HepG2 (cell line): ENCODE measurements around the gene BAHCC1. TPM values are rescaled to one million over a fixed set of nuclear protein-coding genes. Genes with fewer than 3 reads are reported as not detected.

ENCODE experiments used
- ATAC-seq: fragments of 200-7000 bp; cut with Tn5 transposase; 3 replicates; pipeline ENCODE4 v1.9.1; 2020; ENCODE audit warnings: mild to moderate bottlenecking, moderate library complexity
- BruUV-seq: library from RNA; stranded (reverse); fragments of 400-500 nt; replicated peaks from 2 replicates; lab custom pipeline; 2021; lab: Mats Ljungman, UMichigan
- CTCF ChIA-PET: fragments of 300-600 bp; formaldehyde crosslinking; extraction: SDS; loops from one replicate; lab custom pipeline; 2021; ENCODE audit warnings: low total read pairs, inconsistent platforms, low intra/inter-chr PET ratio; lab: Yijun Ruan, JAX
- POLR2A ChIA-PET: fragments of 350-600 bp; sonication (Branson Sonifier 250); formaldehyde crosslinking; loops from one replicate; lab custom pipeline; 2020; ENCODE audit warnings: antibody characterized with exemption, inconsistent platforms; lab: Yijun Ruan, JAX
- DNase-seq: peaks from one replicate; pipeline ENCODE4 v3.0.0-alpha.2; 2015; ENCODE audit warnings: low spot score
- FAIRE-seq: peaks from 3 replicates; lab custom pipeline; 2011; peaks lifted over from hg19 to GRCh38; lab: Jason Lieb, UNC
- H2AFZ ChIP-seq: one replicate; pipeline ENCODE4 v1.6.1; 2011; ENCODE audit warnings: low read length, inconsistent platforms
- H3K27ac ChIP-seq: fragments of 300-600 bp; 3 replicates; pipeline ENCODE4 v1.8.0; 2011; ENCODE audit warnings: mixed run types, mild to moderate bottlenecking, mixed read lengths, low read length, inconsistent platforms; ENCODE audit not compliant: insufficient read depth; ENCODE audit errors: extremely low read length
- H3K27me3 ChIP-seq, 2 experiments: fragments of 200-600 bp in 1 of 2; 2 replicates in 1 of 2; 3 replicates in 1 of 2; pipeline versions ENCODE4 v1.6.0 to v1.8.0; 2011; ENCODE audit warnings: low read length in 2 of 2, mild to moderate bottlenecking in 2 of 2, moderate library complexity in 2 of 2, inconsistent platforms in 1 of 2; ENCODE audit not compliant: insufficient read depth in 2 of 2, control insufficient read depth in 1 of 2
- H3K36me3 ChIP-seq, 2 experiments: fragments of 200-600 bp in 1 of 2; replicated peaks in 1 of 2; 2 replicates in 1 of 2; 3 replicates in 1 of 2; pipeline versions ENCODE4 v1.5.1 to v1.8.0; 2011; ENCODE audit warnings: low read length in 2 of 2, inconsistent platforms in 1 of 2; ENCODE audit not compliant: insufficient read depth in 2 of 2, control insufficient read depth in 1 of 2
- H3K4me1 ChIP-seq: 2 replicates; pipeline ENCODE4 v1.5.1; 2012; ENCODE audit warnings: low read length, inconsistent platforms; ENCODE audit not compliant: insufficient read depth
- H3K4me2 ChIP-seq: 2 replicates; pipeline ENCODE4 v1.6.0; 2011; ENCODE audit warnings: low read depth, low read length, inconsistent platforms
- H3K4me3 ChIP-seq, 3 experiments: fragments of 200-600 bp in 1 of 3; sonication (generic), shearing (Covaris generic) in 1 of 3; replicated peaks in 1 of 3; 2 replicates each; pipeline ENCODE4 v1.5.1; 2011 to 2016; ENCODE audit warnings: low read length in 3 of 3, inconsistent platforms in 2 of 3, low read depth in 2 of 3, mild to moderate bottlenecking in 2 of 3, control low read depth in 1 of 3, mixed read lengths in 1 of 3; ENCODE audit not compliant: insufficient read depth in 1 of 3
- H3K79me2 ChIP-seq: one replicate; pipeline ENCODE4 v1.6.1; 2011; ENCODE audit warnings: low read length, inconsistent platforms; ENCODE audit not compliant: insufficient read depth
- H3K9ac ChIP-seq: 2 replicates; pipeline ENCODE4 v1.6.0; 2011; ENCODE audit warnings: mild to moderate bottlenecking, low read depth, low read length, inconsistent platforms; ENCODE audit not compliant: insufficient read depth
- H3K9me3 ChIP-seq: 2 replicates; pipeline ENCODE4 v1.5.1; 2012; ENCODE audit warnings: mild to moderate bottlenecking, low read length
- H4K20me1 ChIP-seq: 2 replicates; pipeline ENCODE4 v1.6.0; 2011; ENCODE audit warnings: inconsistent platforms, mild to moderate bottlenecking, low read length, moderate library complexity; ENCODE audit not compliant: insufficient read depth
- HNF4G ChIP-seq, 2 experiments: sonication (generic) in 1 of 2; formaldehyde crosslinking in 1 of 2; IDR thresholded peaks; 2 replicates each; pipeline versions ENCODE4 v1.4.0 to v1.6.1; 2011 to 2020; ENCODE audit warnings: borderline replicate concordance in 2 of 2, low read depth in 2 of 2, mild to moderate bottlenecking in 2 of 2, low read length in 1 of 2, missing genetic modification reagents in 1 of 2, moderate library complexity in 1 of 2
- KDM5B ChIP-seq: sonication (generic); formaldehyde crosslinking; IDR thresholded peaks from 2 replicates; pipeline ENCODE4 v1.4.0; 2020; ENCODE audit warnings: missing genetic modification reagents, mild to moderate bottlenecking, borderline replicate concordance
- MATR3 ChIP-seq: sonication (generic); formaldehyde crosslinking; IDR thresholded peaks from 2 replicates; pipeline ENCODE4 v1.4.0; 2020; ENCODE audit warnings: missing genetic modification reagents
- MED1 ChIP-seq: sonication (generic); formaldehyde crosslinking; IDR thresholded peaks from 2 replicates; pipeline ENCODE4 v1.4.0; 2020; ENCODE audit warnings: missing genetic modification reagents
- NCOA5 ChIP-seq: sonication (generic); formaldehyde crosslinking; IDR thresholded peaks from 2 replicates; pipeline ENCODE4 v1.4.0; 2020; ENCODE audit warnings: missing genetic modification reagents
- NR2F2 ChIP-seq: IDR thresholded peaks from 2 replicates; pipeline ENCODE4 v1.6.1; 2012; ENCODE audit warnings: low read depth, inconsistent platforms, borderline replicate concordance
- PAX8 ChIP-seq: sonication (generic); formaldehyde crosslinking; IDR thresholded peaks from 2 replicates; pipeline ENCODE4 v1.8.0; 2022; ENCODE audit warnings: mild to moderate bottlenecking, missing genetic modification reagents, borderline replicate concordance
- PCBP1 ChIP-seq: fragments of 200-400 bp; formaldehyde crosslinking; IDR thresholded peaks from 2 replicates; pipeline ENCODE4 v1.6.1; 2017; ENCODE audit warnings: mild to moderate bottlenecking, low read depth, low read length, borderline replicate concordance
- POLR2AphosphoS2 ChIP-seq: IDR thresholded peaks from 2 replicates; pipeline ENCODE4 v1.6.1; 2011; ENCODE audit warnings: low read depth, low read length, improper control_type of control experiment
- SIX1 ChIP-seq: sonication (generic); formaldehyde crosslinking; IDR thresholded peaks from 2 replicates; pipeline ENCODE4 v1.4.0; 2020; ENCODE audit warnings: missing genetic modification reagents, borderline replicate concordance
- ZNF264 ChIP-seq: sonication (generic); formaldehyde crosslinking; IDR thresholded peaks from 2 replicates; pipeline ENCODE4 v1.4.0; 2020; ENCODE audit warnings: missing genetic modification reagents
- ZNF292 ChIP-seq: sonication (generic); formaldehyde crosslinking; IDR thresholded peaks from 2 replicates; pipeline ENCODE4 v1.8.1; 2022; ENCODE audit warnings: mild to moderate bottlenecking, low read depth, missing genetic modification reagents, borderline replicate concordance
- ZNF430 ChIP-seq: sonication (generic); formaldehyde crosslinking; IDR thresholded peaks from 2 replicates; pipeline ENCODE4 v1.9.0; 2021; ENCODE audit warnings: mild to moderate bottlenecking, missing genetic modification reagents
- ZNF451 ChIP-seq: sonication (generic); formaldehyde crosslinking; IDR thresholded peaks from 2 replicates; pipeline ENCODE4 v1.5.0; 2020; ENCODE audit warnings: mild to moderate bottlenecking, missing genetic modification reagents
- ZNF460 ChIP-seq: sonication (generic); formaldehyde crosslinking; IDR thresholded peaks from 2 replicates; pipeline ENCODE4 v1.5.1; 2020; ENCODE audit warnings: missing genetic modification reagents, mild to moderate bottlenecking, borderline replicate concordance
- ZNF614 ChIP-seq: IDR thresholded peaks from 2 replicates; pipeline ENCODE4 v1.6.1; 2018; ENCODE audit warnings: missing biosample characterization, missing genetic modification reagents, inconsistent platforms, borderline replicate concordance
- ZNF768 ChIP-seq: sonication (generic); formaldehyde crosslinking; IDR thresholded peaks from 2 replicates; pipeline ENCODE4 v1.4.0; 2020; ENCODE audit warnings: missing genetic modification reagents
- WGBS: methylation state at CpG from one replicate; pipeline ENCODE4 v1.1.6; 2017; ENCODE audit warnings: low lambda C conversion rate; 5-methylcytosine and 5-hydroxymethylcytosine counted together
- in situ Hi-C: cut with HindIII; loops from 2 replicates; pipeline ENCODE4 v1.10.0; 2017; ENCODE audit warnings: low pct_unique_long_range_greater_than_20kb; ENCODE audit not compliant: extremely low pct_ligation_motif_present
- intact Hi-C: fragments of 100-400 bp; cut with micrococcal nuclease; formaldehyde crosslinking; loops from one replicate; pipeline ENCODE4 v1.10.0; 2022; ENCODE audit not compliant: unreplicated experiment
- polyA plus RNA-seq, 8 experiments: library from polyadenylated mRNA; depleted of rRNA in 3 of 8; stranded (reverse) in 7 of 8; unstranded in 1 of 8; fragments of >200 nt; fragmentation: Illumina TruSeq in 4 of 8; extraction: Trizol in 4 of 8; gene quantifications; 2 replicates each; pipeline versions ENCODE4 v1.2.1 to v1.2.3, GENCODE V29; 2011 to 2016; ENCODE audit warnings: low read depth in 4 of 8, missing spikeins in 1 of 8, mixed read lengths in 1 of 8; ENCODE audit not compliant: insufficient read depth in 1 of 8
- total RNA-seq, 5 experiments: library from RNA; depleted of rRNA; stranded (reverse); fragments of >200 nt; fragmentation: Illumina TruSeq; extraction: Trizol; gene quantifications; 2 replicates each; pipeline ENCODE4 v1.2.3, GENCODE V29; 2016; ENCODE audit warnings: low read depth in 1 of 5
- TF ChIP-seq, protein P1 (sequence below): sonication (generic); formaldehyde crosslinking; IDR thresholded peaks from 2 replicates; pipeline ENCODE4 v1.9.0; 2021; ENCODE audit warnings: missing genetic modification reagents, borderline replicate concordance
- TF ChIP-seq, protein P2 (sequence below): sonication (generic); formaldehyde crosslinking; IDR thresholded peaks from 2 replicates; pipeline ENCODE4 v1.8.0; 2022; ENCODE audit warnings: mild to moderate bottlenecking, missing genetic modification reagents

The BAHCC1 gene
- total and polyA plus RNA-seq, 2 of the 13 experiments (the other 11 are each of a cell fraction or from before 2014, with no cell fraction given) = 1.4 to 1.7 TPM

DNA sequence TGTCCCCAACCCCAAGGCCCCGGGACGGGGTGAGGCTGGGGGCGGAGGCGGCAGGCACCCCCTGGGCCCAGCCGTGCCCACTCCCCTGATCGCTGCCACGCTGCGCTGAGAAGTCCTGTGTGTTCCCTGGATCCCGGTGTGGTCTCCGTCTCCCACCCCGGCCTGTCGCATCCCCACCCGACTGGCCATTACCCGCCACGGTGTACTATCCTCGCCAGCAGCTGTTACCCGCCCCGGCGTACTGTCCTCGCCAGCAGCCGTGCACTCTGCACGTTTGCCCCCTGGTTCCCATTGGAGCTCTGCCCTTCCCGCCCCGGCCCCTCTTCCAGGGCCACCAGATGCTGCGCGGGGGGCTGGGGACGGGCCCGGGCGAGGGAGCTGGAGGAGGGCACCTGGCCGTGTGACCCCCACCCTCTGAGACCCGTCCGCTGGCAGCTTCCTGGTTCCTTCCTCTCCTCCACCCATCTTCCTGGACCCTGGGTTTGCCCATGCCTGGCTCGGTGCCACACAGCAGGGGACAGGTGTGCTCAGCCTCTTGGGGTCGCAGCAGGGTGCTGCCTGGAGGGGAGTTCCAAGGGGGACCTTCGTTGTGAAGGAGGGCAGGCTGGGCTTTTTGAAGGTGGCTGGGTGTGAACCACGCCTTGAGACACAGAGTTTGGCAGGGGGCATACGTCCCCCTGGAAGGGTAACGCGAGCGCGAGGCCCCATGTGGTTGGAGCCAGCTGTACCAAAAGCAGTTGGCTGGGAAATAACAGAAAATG lies 19.7 kb downstream of the BAHCC1 start:
- H4K20me1 ChIP-seq = no peaks in the 10 kb centered on the region; the same call in 1 of the 2 replicates
- 0 out of 2 replicates have a peak, but pooled peaks cover under 1% of the 10 kb centered on the region for H3K4me1 ChIP-seq
- no peak for DNase-seq
- POLR2A ChIA-PET = no interaction called here
- no peak for ATAC-seq
- no peak overlapping the region for H2AFZ ChIP-seq
- H3K36me3 ChIP-seq = no peaks in the 10 kb centered on the region
- H3K9me3 ChIP-seq = no peaks in the 10 kb centered on the region
- BruUV-seq = no TSS peak
- no peak overlapping the region for H3K27ac ChIP-seq
- in situ Hi-C loops = no loop called here
- no peak overlapping the region for H3K4me2 ChIP-seq
- intact Hi-C loops = no loop called here
- H3K4me3 ChIP-seq = no peak overlapping the region
- no peak overlapping the region for H3K9ac ChIP-seq
- no peaks in the 10 kb centered on the region for H3K27me3 ChIP-seq
- TF ChIP-seq MED1 (no peak), KDM5B (no peak), ZNF264 (CRISPR knock-in tag) (no peak), ZNF451 (CRISPR knock-in tag) (no peak), PCBP1 (no peak), NCOA5 (no peak), POLR2AphosphoS2 (no peak), ZNF614 (CRISPR knock-in tag) (no peak), SIX1 (CRISPR knock-in tag) (no peak), ZNF292 (CRISPR knock-in tag) (no peak), PAX8 (CRISPR knock-in tag) (no peak), NR2F2 (no peak), ZNF460 (CRISPR knock-in tag) (no peak), HNF4G (IDR thresholded peaks at IDR 0.05; ENCODE audit: borderline replicate concordance, low read depth, low read length) (no peak), HNF4G (CRISPR knock-in tag; IDR thresholded peaks at IDR 0.05; ENCODE audit: borderline replicate concordance, low read depth) (no peak), MATR3 (CRISPR knock-in tag) (no peak), ZNF768 (no peak), ZNF430 (CRISPR knock-in tag) (no peak)
- TF ChIP-seq, protein P1, sequence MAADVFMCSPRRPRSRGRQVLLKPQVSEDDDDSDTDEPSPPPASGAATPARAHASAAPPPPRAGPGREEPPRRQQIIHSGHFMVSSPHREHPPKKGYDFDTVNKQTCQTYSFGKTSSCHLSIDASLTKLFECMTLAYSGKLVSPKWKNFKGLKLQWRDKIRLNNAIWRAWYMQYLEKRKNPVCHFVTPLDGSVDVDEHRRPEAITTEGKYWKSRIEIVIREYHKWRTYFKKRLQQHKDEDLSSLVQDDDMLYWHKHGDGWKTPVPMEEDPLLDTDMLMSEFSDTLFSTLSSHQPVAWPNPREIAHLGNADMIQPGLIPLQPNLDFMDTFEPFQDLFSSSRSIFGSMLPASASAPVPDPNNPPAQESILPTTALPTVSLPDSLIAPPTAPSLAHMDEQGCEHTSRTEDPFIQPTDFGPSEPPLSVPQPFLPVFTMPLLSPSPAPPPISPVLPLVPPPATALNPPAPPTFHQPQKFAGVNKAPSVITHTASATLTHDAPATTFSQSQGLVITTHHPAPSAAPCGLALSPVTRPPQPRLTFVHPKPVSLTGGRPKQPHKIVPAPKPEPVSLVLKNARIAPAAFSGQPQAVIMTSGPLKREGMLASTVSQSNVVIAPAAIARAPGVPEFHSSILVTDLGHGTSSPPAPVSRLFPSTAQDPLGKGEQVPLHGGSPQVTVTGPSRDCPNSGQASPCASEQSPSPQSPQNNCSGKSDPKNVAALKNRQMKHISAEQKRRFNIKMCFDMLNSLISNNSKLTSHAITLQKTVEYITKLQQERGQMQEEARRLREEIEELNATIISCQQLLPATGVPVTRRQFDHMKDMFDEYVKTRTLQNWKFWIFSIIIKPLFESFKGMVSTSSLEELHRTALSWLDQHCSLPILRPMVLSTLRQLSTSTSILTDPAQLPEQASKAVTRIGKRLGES (CRISPR knock-in tag) = no peak
- TF ChIP-seq, protein P2, sequence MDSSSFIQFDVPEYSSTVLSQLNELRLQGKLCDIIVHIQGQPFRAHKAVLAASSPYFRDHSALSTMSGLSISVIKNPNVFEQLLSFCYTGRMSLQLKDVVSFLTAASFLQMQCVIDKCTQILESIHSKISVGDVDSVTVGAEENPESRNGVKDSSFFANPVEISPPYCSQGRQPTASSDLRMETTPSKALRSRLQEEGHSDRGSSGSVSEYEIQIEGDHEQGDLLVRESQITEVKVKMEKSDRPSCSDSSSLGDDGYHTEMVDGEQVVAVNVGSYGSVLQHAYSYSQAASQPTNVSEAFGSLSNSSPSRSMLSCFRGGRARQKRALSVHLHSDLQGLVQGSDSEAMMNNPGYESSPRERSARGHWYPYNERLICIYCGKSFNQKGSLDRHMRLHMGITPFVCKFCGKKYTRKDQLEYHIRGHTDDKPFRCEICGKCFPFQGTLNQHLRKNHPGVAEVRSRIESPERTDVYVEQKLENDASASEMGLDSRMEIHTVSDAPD (CRISPR knock-in tag) = no peak
- 76% methylated on average over 40 of the region's 41 CpGs for WGBS
- no peak for FAIRE-seq
- CTCF ChIA-PET = no interaction called here
- H3K79me2 ChIP-seq = no peaks in the 10 kb centered on the region
